ENCODE results near the gene PALLD. TPM values are rescaled to one million over a fixed set of nuclear protein-coding genes. Genes with fewer than 3 reads are reported as not detected.

The PALLD gene
- total RNA-seq, 1 experiment from 2014 or later, result 6.5 TPM

DNA sequence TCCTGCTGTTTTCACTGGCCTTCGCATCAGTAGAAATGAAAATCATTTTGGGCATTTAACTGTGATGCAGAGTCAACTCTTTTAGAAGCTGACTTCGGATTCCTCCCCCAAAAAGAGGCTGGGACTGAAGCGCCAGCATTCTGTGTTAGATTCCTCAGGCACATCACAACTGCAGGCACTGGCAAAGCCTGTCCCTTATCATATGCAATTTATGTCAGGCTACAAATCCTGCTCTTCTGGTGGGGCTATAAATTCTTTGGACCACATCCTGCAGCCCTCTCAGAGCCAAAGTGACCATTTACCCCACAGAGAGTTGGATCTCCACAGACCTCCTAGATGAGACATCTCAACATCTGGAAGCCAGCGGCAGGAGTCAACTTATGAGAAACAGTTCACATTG lies 374.8 kb downstream of the PALLD start:
- in situ Hi-C loops (cut with HindIII; ENCODE audit: low pct_unique_long_range_greater_than_20kb, low sequenced_read_pairs), result no loop called here
- CTCF ChIA-PET, result no interaction called here
- TF ChIP-seq SIN3A (IDR thresholded peaks at IDR 0.05; ENCODE audit: borderline replicate concordance, insufficient read depth, low read depth, low read length) (no peak), POLR2AphosphoS5 (IDR thresholded peaks at IDR 0.05; ENCODE audit: low read depth, low read length) (no peak), CTCF (IDR thresholded peaks at IDR 0.05) (no peak), TCF7L2 (IDR thresholded peaks at IDR 0.05; ENCODE audit: low read depth, low read length) (no peak)
- TF ChIP-seq, protein P1, sequence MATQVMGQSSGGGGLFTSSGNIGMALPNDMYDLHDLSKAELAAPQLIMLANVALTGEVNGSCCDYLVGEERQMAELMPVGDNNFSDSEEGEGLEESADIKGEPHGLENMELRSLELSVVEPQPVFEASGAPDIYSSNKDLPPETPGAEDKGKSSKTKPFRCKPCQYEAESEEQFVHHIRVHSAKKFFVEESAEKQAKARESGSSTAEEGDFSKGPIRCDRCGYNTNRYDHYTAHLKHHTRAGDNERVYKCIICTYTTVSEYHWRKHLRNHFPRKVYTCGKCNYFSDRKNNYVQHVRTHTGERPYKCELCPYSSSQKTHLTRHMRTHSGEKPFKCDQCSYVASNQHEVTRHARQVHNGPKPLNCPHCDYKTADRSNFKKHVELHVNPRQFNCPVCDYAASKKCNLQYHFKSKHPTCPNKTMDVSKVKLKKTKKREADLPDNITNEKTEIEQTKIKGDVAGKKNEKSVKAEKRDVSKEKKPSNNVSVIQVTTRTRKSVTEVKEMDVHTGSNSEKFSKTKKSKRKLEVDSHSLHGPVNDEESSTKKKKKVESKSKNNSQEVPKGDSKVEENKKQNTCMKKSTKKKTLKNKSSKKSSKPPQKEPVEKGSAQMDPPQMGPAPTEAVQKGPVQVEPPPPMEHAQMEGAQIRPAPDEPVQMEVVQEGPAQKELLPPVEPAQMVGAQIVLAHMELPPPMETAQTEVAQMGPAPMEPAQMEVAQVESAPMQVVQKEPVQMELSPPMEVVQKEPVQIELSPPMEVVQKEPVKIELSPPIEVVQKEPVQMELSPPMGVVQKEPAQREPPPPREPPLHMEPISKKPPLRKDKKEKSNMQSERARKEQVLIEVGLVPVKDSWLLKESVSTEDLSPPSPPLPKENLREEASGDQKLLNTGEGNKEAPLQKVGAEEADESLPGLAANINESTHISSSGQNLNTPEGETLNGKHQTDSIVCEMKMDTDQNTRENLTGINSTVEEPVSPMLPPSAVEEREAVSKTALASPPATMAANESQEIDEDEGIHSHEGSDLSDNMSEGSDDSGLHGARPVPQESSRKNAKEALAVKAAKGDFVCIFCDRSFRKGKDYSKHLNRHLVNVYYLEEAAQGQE (IDR thresholded peaks at IDR 0.05; ENCODE audit: insufficient read depth in 1 of 2, low read depth in 2 of 2, low read length in 1 of 2), result no peak
- H3K27ac ChIP-seq (ENCODE audit: low read length), result no peak overlapping the region
- H3K4me3 ChIP-seq (ENCODE audit: low read depth in 2 of 2, low read length in 2 of 2), result no peak overlapping the region
- intact Hi-C loops (cut with micrococcal nuclease; ENCODE audit: unreplicated experiment), result no loop called here
- ATAC-seq, result no peak
- no peaks in the 10 kb centered on the region for H3K4me1 ChIP-seq (ENCODE audit: control insufficient read depth, insufficient read depth, low read length)
- DNase-seq (ENCODE audit: low read depth, low spot score), result no peak
- no peaks in the 10 kb centered on the region for H3K9me3 ChIP-seq (ENCODE audit: control insufficient read depth, insufficient read depth, low read depth, low read length)
- POLR2A ChIA-PET, result no interaction called here
- no TSS peak for BruUV-seq (replicated peaks)
- H3K36me3 ChIP-seq (ENCODE audit: control insufficient read depth, insufficient read depth, low read length), result no peaks in the 10 kb centered on the region
- H3K27me3 ChIP-seq (ENCODE audit: control insufficient read depth, insufficient read depth, low read length), result no peaks in the 10 kb centered on the region; the same call in 1 of the 2 replicates

DNA sequence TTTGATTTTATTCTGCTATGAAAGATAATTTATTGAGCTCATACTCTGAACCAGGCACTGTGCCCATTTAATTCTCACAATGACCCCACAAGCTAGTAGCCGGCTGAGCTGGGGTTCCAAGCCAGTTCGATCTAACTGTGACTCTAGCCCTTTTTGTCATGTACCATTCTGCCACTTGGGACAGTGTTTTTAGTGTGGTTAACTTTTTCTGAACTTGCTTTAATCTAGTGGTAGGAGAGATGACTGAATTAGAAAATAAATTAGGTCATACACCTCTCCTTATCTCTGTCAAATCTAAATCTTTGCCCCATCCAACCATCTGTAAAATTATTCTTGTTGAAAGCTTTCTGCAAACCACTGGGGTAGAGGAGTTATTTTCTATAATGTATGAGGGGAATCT lies 377.2 kb downstream of the PALLD start:
- Histone ChIP-seq H3K36me3 (ENCODE audit: control insufficient read depth, insufficient read depth, low read length) (no peaks in the 10 kb centered on the region), H3K9me3 (ENCODE audit: control insufficient read depth, insufficient read depth, low read depth, low read length) (no peaks in the 10 kb centered on the region), H3K27ac (ENCODE audit: low read length) (no peak overlapping the region), H3K4me3 (ENCODE audit: low read depth in 2 of 2, low read length in 2 of 2) (no peak overlapping the region), H3K4me1 (ENCODE audit: control insufficient read depth, insufficient read depth, low read length) (no peaks in the 10 kb centered on the region), H3K27me3 (ENCODE audit: control insufficient read depth, insufficient read depth, low read length) (peaks cover 5% of the 10 kb centered on the region)
- no TSS peak for BruUV-seq (replicated peaks)
- intact Hi-C loops (cut with micrococcal nuclease; ENCODE audit: unreplicated experiment) (no loop called here), in situ Hi-C loops (cut with HindIII; ENCODE audit: low pct_unique_long_range_greater_than_20kb, low sequenced_read_pairs) (no loop called here)
- ATAC-seq (no peak), DNase-seq (ENCODE audit: low read depth, low spot score) (no peak)
- POLR2A ChIA-PET, result no interaction called here
- TF ChIP-seq TCF7L2 (IDR thresholded peaks at IDR 0.05; ENCODE audit: low read depth, low read length), result no peak
- TF ChIP-seq SIN3A (IDR thresholded peaks at IDR 0.05; ENCODE audit: borderline replicate concordance, insufficient read depth, low read depth, low read length), result no peak
- TF ChIP-seq CTCF (IDR thresholded peaks at IDR 0.05), result no peak
- TF ChIP-seq POLR2AphosphoS5 (IDR thresholded peaks at IDR 0.05; ENCODE audit: low read depth, low read length), result no peak
- TF ChIP-seq, protein P1 (IDR thresholded peaks at IDR 0.05; ENCODE audit: insufficient read depth in 1 of 2, low read depth in 2 of 2, low read length in 1 of 2), result no peak
- CTCF ChIA-PET, result no interaction called here

Measured in Panc1 (cell line).